Measurements from ENCODE around the gene TMEM154.

The TMEM154 gene

DNA sequence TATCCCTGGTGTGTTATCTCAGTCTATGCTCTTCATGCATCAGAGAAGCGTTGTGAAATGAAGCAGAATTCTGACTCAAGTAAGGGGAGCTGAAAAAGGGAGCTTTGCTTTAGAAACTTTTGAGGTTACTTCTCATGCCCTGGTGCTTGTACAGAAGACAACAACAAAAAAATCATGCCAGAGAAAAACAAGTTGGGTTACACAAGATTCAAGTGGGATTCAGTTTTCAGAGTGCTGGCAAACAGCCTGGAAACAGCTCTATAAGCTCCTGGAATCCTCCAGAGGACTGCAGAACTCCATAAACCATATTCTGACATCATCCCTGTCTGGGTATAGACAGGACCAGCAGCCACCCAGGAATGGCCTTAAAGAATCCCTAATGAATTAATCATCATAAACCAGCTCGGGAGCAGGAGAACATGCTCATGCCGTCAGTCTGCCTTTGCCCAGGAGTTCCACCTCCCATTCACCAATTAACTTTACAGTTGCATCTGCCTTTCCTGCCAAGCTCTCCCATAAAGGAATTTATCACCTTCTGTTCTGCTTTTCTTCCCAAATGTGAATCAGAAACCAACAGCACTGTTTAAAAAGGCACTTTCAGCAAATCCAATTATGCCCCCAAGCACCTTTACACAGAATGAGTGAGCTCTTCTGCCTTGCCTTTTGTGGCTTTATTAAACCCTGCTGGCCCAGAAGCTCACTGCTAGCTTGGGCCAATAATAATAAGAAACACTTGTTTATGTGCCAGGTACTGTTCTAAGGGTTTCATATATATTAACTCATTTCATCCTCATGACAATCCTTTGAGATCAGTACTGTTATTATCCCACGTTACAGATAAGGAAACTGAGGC lies 89.4 kb downstream of the TMEM154 start:
- TF ChIP-seq GATA2 (IDR thresholded peaks at IDR 0.05; ENCODE audit: low read depth, low read length) (no peak), GATA3 (IDR thresholded peaks at IDR 0.05; ENCODE audit: low read depth, low read length) (no peak)

DNA sequence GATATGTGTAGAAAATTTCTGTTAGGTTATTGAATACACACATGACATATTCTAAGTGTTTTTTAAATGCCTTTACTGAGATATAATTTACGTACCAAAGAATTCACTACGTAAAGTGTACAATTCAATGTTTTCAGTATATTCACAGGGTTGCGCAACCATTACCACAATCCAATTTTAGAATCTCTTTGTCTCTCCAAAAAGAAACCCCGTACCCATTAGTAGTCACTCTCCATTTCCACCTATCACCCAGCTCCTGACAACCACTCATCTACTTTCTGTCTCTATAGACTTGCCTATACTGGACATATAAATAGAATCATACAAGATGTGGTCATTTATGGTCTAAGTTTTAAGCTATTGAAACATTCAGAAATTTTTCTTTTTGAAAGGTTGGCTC lies 90.9 kb downstream of the TMEM154 start:
- no peak for TF ChIP-seq GATA3 (IDR thresholded peaks at IDR 0.05; ENCODE audit: low read depth, low read length)
- no peak for TF ChIP-seq GATA2 (IDR thresholded peaks at IDR 0.05; ENCODE audit: low read depth, low read length)

DNA sequence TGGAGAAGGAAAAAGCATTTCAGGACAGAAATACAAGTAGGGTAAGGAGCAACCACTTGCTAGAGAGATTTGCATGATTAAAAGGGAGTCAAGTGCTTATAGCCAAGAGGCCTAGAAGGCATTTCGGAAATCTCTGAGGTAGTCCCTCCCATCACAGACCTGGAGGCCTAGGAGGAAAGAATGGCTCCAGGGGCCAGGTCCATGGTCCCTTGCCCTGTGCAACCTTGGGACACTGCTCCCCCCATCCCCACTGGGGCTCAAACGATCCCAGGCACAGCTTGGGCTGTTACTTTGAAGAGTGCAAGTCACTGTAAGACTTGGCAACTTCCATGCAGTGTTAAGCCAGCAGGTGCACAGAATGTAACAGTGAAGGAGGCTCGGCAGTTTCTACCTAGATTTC lies 92.7 kb downstream of the TMEM154 start:
- TF ChIP-seq GATA2 (IDR thresholded peaks at IDR 0.05; ENCODE audit: low read depth, low read length) (no peak), GATA3 (IDR thresholded peaks at IDR 0.05; ENCODE audit: low read depth, low read length) (no peak)

DNA sequence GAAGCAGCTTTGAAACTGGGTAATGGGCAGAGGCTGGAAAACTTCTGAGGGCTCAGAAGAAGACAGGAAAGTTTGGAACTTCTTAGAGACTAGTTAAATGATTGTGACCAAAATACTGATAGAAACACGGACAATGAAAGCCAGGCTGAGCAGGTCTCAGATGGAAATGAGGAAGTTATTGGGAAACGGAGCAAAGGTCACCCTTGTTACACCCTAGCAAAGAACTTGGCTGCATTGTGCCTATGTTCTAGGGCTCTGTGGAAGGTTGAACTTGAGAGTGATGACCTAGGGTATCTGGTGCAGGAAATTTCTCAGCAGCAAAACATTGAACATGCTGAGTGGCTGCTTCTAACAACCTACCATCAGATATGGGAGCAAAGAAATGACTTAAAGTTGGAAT lies 93.1 kb downstream of the TMEM154 start:
- TF ChIP-seq GATA2 (IDR thresholded peaks at IDR 0.05; ENCODE audit: low read depth, low read length) (no peak), GATA3 (IDR thresholded peaks at IDR 0.05; ENCODE audit: low read depth, low read length) (no peak)

DNA sequence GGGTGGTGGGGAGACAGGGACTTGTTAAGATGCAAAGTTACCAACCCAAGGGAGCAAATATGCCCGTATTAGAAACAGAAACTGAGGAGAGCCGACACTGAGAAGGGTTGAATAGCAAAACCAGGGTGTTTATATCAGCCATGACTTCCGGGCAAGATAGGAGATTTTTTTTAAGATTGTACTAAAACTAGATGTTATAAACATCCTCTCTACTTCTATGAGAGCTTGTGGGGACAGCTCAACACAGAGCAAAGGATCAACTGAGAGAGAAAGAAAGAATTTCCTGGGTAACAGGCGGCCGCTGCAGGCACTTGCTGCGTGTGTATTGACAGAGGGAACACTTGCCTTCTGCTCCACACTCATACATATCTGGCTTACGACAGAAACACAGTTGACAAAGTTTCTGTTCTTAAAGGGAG lies 94.8 kb downstream of the TMEM154 start:
- no peak for TF ChIP-seq GATA2 (IDR thresholded peaks at IDR 0.05; ENCODE audit: low read depth, low read length)
- TF ChIP-seq GATA3 (IDR thresholded peaks at IDR 0.05; ENCODE audit: low read depth, low read length) = no peak

DNA sequence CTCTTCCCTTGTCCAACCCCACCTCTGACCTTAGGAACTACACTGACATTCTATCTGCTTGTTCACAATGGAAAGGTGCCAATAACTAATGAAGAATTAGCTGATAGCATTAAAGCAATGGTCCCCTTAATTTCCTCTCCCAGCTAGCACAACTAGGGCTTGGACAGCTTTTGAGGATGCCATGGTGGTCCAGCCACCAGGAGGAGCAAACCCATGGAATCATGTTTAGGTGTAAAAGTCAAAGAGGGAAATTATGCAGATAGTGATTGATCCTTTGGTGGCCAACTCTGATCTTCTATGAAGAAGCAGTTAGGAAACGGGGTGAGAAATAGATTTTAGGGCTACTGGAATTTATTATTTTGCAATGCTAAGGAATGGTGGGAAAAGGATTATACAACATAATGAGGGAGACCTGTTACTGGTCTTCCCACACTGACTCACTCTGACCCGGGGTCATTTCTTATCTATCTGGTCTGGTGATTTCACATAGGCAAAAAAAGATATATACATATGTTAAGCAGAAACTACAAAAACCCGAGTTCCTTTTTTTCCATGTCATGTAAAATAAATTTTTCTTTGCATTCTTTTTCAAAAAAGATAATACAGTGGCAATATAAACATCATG lies 98.1 kb downstream of the TMEM154 start:
- TF ChIP-seq GATA3 (IDR thresholded peaks at IDR 0.05; ENCODE audit: low read depth, low read length) (no peak), GATA2 (IDR thresholded peaks at IDR 0.05; ENCODE audit: low read depth, low read length) (no peak)

DNA sequence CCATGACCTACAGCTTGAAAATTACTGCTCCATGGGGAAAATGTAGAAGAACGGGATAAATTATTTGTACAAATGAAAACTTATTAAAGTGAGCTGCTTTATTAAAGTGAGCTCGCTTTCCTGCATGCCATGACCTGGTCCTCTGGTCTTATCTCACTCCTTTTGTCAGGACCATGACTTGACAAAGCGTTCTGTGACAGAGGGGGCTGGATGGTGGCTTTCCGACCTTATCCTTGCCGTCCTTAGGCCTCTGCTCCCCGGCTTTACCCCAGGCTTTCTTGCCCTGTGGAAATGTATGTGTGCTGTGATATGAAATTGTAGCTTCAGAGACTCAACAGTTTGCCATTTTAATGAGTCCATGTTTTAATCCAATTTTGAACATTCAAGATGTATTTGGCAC lies 99.9 kb downstream of the TMEM154 start:
- TF ChIP-seq GATA3 (IDR thresholded peaks at IDR 0.05; ENCODE audit: low read depth, low read length) (no peak), GATA2 (IDR thresholded peaks at IDR 0.05; ENCODE audit: low read depth, low read length) (no peak)

DNA sequence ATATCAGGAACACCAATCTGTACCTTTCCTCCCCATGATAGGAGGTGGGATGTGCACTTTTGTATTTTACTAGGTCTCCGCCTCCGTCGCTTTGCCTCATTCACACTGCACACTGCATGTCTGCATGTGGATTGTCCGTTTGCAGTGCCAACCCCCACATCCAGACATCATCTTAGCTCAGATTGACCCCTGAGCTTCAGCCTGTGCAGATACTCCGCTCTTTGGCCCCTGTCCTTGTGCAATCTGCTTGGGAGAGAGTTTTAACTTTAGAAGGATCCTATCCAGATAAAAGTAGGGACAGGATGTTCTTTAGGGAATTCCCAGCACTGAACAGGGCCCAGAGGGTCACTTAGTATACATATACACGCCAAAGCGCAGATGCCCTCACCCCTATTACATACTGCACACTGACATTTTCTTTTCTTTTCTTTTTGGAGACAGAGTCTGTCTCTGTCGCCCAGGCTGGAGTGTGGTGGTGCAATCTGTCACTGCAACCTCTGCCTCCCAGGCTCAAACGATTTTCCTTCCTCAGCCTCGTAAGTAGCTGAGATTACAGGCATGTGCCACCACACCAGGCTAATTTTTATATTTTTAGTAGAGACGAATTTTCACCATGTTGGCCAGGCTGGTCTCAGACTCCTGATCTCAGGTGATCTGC lies 100.6 kb downstream of the TMEM154 start:
- TF ChIP-seq GATA2 (IDR thresholded peaks at IDR 0.05; ENCODE audit: low read depth, low read length) (no peak), GATA3 (IDR thresholded peaks at IDR 0.05; ENCODE audit: low read depth, low read length) (no peak)

DNA sequence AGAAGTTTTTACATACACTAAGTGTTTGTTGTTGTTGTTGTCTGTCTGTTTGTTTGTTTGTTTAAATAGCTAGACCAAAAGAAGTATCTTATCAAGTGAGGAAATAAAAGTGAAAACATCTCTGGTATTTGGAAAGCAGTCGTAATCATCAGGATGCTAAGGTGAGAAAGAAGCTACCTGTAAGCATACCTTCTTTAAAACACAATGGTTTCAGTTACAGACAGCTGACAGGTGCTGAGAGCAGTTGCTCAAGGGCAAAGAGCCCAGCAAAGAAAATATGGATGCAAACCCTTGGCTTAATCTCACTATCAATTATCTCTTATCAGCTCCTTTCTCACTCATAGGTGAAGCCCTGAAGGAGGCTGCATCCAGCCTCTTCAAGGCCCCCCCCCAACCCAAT lies 101.1 kb downstream of the TMEM154 start:
- TF ChIP-seq GATA2 (IDR thresholded peaks at IDR 0.05; ENCODE audit: low read depth, low read length) (no peak), GATA3 (IDR thresholded peaks at IDR 0.05; ENCODE audit: low read depth, low read length) (no peak)

DNA sequence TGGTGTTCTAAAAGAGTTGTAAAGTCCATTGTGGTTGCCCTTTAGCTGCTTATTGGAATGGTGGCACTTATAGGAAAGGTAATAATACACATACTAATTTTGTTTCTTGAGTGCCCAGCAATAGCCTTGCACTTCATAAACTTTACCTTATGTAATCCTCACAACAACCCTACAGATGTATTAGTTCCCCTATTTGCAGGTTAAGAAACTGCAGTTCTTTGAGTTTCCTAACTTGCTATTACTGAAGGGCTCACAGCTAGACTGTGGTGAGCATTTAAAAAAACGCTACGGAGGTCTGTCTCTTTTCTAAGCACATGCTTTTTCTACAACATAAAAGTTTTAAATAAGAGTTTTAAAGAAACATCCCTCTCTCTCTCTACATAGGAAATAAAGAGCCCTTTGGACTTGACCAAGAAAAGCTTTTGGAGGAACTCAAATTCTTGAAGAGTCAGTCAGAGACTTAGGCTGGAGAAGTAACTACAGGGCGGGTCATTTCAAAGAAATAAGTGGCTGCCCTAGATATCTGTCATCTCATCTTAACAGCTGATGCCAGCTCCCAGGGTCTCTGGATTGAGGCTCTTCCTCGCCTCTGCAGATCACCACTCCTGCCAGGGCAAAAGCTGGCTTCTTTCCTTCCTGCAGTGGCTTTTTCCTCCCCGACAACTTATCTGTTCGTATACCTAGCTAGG lies 101.9 kb downstream of the TMEM154 start:
- TF ChIP-seq GATA3 (IDR thresholded peaks at IDR 0.05; ENCODE audit: low read depth, low read length) = no peak
- TF ChIP-seq GATA2 (IDR thresholded peaks at IDR 0.05; ENCODE audit: low read depth, low read length) = no peak

DNA sequence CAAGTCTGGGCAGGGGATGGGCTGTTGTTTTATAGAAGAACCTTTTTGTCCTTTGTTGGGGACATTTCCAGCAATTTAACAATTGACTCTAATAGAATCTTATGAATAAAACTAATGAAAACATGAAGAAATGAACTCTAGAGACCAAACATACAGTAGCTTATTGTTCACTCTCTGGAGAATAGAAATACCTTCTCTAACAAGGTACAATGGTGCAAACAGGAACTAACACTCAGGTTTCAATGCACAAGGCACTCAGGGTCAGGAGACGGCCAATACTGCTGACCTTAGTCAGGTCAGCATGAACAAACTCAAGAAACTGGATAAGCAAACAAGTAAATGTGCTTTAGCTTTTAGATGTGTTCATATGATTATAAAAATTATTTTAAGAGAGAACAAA lies 104.3 kb downstream of the TMEM154 start:
- TF ChIP-seq GATA2 (IDR thresholded peaks at IDR 0.05; ENCODE audit: low read depth, low read length) (no peak), GATA3 (IDR thresholded peaks at IDR 0.05; ENCODE audit: low read depth, low read length) (no peak)

DNA sequence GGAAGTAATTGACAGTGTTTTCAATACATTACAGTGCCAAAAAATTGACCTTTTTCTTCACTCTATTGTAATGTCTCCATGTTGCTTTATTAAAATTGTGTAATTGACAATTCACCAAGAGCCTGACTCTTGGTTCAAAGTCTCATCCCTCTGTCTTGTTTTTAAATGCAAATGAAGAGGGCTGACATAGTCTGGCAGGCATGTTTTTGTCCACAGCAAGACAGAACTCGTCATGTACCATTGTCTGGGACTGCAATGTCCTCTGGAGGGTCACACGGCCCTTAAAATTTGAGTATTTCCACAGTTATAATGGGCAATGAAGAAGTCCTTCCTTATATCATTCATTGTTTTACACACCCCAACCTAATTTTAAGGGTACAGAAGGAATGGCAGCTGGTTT lies 105.9 kb downstream of the TMEM154 start:
- TF ChIP-seq GATA3 (IDR thresholded peaks at IDR 0.05; ENCODE audit: low read depth, low read length) (no peak), GATA2 (IDR thresholded peaks at IDR 0.05; ENCODE audit: low read depth, low read length) (no peak)

DNA sequence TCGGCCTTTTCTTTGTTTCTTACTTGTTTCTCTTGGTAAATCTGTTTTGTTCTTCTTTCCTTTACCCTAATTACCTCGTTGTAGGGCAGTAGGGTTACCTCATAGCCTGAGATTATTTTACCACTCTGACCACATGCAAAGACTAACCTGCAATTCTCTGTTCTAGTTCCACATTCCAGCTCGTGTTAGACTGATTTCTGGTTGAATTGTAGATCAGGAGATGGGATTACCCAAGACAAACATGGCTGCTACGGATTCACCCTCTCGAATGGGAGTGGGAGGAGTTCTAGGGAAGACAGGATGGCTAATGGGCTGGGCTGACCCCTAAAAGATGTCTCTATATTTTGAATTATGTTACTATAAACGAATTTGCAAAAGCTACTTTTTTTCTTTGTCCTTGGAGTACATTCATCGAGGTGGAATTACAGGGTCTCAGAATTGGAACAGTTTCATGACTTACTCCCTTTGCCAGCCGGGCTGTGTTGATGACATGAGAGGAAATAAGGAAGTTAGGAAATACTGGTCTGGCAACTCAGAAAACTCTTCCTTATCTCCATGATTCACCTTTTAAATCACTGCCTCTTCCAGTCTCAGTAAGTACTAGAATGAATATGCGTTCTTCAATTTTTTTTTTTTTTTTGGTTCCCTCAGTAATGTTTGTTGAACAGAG lies 107.2 kb downstream of the TMEM154 start:
- TF ChIP-seq GATA2 (IDR thresholded peaks at IDR 0.05; ENCODE audit: low read depth, low read length) = no peak
- TF ChIP-seq GATA3 (IDR thresholded peaks at IDR 0.05; ENCODE audit: low read depth, low read length) = no peak

DNA sequence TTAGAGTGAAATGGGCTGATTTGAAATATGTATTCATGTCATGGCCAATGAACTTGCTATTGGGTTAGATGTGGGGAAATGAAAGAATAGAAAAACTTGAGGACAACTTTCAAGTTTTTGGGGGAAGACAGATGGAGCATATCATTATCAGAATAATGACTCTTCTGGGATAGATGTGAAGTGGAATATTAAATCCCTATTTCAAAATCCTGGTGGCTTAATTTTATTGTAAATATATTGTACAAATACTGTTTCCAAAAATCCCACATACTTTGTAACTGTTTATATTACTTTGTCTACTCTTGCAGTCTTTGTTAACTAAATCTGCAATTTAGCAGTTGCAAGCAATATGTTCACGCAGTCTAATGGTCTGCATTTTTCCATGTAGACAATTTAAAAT lies 108.0 kb downstream of the TMEM154 start:
- TF ChIP-seq GATA3 (IDR thresholded peaks at IDR 0.05; ENCODE audit: low read depth, low read length) = no peak
- TF ChIP-seq GATA2 (IDR thresholded peaks at IDR 0.05; ENCODE audit: low read depth, low read length) = no peak

Data from SH-SY5Y (cell line).